ENCODE measurements around the gene ANXA3. TPM values are rescaled to one million over a fixed set of nuclear protein-coding genes. Genes with fewer than 3 reads are reported as not detected.

The ANXA3 gene
- total RNA-seq, 1 donor from 2014 or later: 49.8 TPM

DNA sequence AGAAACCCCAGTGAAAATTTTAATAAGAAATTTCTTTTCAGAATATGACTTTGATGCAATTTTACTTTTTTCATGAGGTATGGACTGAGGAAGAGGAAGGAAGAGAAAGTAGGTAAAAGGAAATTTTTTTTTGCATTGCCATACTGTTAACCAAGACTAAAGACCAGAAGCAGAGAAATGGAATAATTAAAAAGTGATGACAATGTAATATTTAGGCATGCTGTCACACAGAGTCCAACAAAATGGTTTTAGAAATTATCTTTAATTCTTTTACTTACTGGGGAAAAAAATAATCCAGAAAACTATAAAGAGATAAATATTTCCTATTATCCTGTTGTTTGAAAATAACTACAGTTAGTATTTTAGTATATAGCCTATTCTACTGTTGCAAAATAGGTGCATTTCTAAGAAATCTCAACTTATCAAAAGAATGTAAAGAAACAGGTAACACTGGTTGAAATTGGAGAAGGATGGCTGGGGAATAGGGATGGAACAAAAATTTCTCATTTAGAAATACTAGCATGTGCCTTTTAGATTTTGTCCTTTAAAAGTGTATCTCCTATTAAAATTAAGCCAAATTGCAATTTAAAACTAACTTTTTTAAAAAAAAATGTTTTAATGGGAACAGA lies 92.6 kb downstream of the ANXA3 start:
- DNase-seq (ENCODE audit: low spot score): no peak

GRCh38 chr4:78644744-78645330 lies 93.3 kb downstream of the ANXA3 start:
- DNase-seq (ENCODE audit: low spot score): no peak

GRCh38 chr4:78645853-78646757 lies 94.5 kb downstream of the ANXA3 start:
- no peak for DNase-seq (ENCODE audit: low spot score)

- no peak for DNase-seq (ENCODE audit: low spot score)
Observed at GRCh38 chr4:78647272-78647671, 95.7 kb downstream of the ANXA3 start.

DNA sequence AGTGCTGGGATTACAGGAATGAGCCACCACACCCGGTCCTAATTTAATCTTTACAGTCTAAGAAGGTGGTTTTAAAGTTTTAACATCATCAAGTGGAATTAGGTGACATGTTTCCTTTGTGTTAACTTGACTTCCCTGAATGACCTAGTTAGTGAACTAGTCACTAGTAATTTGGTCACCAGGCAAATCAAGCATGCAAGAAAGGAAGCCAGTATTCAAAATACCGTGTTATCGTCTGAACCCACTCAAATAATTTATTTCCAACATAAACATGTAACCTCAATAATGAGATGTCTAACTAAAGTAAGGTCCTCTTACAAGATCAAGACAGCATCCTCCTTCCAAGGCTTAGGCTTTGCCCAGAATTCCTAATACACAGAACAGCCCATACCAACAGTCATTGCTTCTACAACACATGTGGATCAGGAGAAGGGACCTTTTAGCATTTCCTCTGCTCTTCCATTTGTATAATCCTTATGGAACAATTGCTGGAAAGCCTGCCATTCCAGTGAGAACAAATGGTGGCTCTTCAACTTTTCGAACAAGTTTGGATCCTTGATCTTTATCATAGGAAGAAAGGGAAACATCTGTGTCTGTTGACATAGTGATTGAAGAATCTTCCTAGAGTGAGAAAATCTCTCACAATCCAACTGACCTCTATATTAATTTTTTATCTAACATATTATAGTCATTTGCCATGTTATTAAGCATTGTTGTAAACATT lies 97.2 kb downstream of the ANXA3 start:
- DNase-seq (ENCODE audit: low spot score): no peak

DNA sequence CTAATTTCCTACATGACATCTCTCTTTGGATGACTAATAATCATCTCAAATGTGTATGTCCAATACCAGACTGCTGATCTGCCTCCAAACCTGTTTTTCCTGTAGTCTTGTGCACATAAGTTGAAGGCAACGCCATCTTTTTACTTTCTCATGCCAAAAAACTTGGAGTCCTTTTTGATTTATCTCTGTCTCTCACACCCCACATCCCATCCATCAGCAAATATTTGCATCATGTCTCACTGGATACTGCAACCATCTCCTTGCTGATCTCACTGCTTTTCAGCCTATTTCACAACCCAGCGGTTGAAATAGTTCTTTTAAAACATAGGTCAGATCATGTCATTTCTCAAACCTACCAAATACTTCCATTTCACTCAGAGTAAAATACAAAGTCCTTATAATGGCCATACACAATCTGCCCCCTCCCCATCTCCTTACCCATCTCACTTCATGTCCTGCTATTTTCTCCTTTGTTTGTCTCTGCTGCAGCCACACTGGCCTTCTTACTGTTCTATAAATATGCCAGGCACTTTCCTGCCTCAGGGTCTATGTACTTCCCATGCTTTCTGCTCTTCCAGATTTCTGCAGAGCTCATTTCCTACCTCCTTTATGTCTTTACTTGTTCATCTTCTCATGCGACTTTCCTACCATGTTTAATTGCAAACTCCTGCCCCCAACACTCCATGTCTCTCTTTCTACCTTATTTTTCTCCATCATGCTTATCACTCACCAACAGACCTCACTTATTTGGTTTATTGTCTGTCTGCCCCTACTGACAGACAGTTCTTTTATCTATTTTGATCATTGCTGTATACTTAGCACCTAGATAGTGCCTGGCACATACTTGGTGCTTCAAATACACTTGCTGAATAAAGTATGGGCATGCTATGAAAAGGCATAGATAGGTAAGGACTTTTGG lies 98.8 kb downstream of the ANXA3 start:
- DNase-seq (ENCODE audit: low spot score): no peak

DNA sequence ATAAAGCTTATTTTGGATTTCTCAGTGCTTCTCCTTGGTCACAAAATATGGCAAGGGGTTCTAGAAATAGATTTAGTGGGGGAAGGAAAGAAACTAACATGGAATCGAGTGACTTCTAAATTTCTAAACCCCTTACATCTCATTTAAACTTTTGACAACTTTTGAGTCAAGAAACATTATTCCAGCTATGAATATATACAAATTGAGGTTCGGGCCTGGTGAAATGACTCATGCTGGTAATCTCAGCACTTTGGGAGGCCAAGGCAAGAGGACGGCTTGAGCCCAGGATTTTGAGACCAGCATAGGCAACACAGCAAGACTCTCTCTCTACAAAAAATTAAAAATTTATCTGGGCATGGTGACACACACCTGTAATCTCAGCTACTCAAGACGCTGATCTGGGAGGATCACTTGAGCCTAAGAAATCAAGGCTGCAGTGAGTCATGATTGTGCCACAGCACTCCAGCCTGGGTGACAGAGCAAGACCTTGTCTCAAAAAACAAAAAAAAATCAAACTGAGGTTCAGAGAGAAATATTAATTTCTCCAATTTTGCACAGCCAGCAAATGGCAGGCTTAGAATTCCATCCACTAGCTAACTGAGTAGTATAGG lies 99.8 kb downstream of the ANXA3 start:
- no peak for DNase-seq (ENCODE audit: low spot score)

DNA sequence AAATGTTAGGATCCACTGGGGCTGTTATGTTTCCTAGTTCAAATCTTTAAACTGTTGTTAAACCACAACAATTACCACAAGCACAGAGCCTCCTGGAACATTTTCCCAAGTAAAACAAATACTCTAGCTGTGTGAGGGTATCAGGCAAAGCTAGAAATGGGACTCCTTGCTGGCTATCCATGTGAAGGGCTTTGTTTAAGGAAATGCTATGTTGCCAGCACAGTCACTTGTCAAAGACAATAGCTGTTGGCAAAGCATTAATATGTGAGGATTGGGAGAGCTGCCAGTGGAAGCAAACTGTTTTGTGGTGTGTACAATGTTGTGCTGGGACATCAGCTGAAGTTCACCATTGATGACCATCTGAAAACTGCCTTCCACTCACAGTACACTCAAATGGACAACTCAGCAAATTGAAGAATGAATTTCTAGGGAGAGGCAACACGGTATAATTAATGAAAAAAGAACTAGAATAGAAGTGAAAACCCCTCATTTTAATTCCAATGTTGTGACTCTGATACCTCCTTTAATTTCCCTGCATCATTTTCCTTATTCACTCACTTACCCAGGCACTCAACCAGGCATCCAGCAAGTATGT lies 100.8 kb downstream of the ANXA3 start:
- DNase-seq (ENCODE audit: low spot score): no peak

GRCh38 chr4:78653655-78654054 lies 102.1 kb downstream of the ANXA3 start:
- DNase-seq (ENCODE audit: low spot score): no peak

DNA sequence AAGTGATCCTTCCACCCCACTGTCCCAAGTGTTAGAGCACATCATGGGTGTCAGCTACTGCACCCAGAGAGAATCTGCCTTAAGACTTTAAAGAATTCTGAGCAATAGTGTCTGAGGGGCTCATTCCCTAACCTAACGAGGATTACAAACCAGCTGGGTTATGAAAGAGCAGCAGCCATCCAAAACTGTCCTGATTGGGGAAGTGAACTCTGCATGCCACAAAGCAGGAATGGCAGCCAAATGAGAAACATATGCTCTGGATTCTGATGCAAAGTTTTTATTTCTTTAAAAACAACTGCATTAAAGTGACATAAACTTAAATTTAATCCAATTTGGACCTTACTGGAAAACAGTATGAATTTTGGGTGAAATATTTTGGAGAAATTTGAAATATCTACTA lies 103.2 kb downstream of the ANXA3 start:
- no peak for DNase-seq (ENCODE audit: low spot score)

DNA sequence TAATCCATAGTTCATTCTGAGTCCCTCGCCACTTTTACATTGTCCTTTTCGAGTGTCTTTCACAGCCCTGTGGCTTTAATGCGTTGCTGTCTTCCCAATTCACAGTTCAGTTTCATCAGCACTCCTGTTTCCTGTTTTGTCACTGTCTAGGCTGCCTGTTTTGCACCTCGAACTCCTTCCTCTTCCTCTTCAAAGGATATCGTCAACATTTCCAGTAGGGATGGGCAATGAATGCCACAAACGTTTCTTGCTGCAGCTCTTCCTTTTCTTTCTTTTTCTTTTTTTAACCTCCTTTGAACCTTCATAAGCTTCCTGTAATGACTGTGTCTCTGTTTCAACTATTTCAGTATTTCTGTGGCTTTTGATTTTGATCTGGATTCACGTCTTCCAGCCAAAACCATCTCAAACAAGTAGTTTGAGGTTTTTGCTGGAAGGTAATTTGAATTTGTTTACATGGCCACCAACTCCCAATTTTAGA lies 105.4 kb downstream of the ANXA3 start:
- no peak for DNase-seq (ENCODE audit: low spot score)

- no peak for DNase-seq (ENCODE audit: low spot score)
Observed at GRCh38 chr4:78659264-78659663, 107.7 kb downstream of the ANXA3 start.

DNA sequence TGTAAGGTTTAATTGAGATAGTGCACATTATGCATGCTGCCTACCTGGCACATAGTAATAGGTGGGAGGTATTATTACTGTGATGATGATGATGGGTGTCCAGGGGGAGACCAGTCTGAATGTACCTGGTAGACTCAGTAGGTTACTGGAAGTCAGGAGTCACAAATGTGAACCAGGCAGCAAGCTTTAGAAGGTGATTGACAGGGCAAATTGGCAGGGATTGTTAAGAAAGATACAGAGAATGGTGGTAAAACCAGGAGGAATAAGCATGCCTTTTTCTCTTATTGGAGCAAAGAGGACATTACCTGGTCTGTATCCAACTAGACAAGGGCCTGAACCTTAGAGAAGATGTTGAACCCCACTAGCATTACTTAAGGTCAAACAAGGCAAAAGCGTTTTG lies 108.1 kb downstream of the ANXA3 start:
- no peak for DNase-seq (ENCODE audit: low spot score)

Other genes starting within 250 kb of the ANXA3 start
- 38.7 TPM for gene BMP2K, start 224.6 kb downstream of the ANXA3 start, total RNA-seq